Right lung (tissue), 5 donors: ENCODE results near the gene CEP131. TPM values are rescaled to one million over a fixed set of nuclear protein-coding genes. Genes with fewer than 3 reads are reported as not detected.
"Not testable (repeated sequence)": the region's sequence is repeated elsewhere in the genome, so short reads cannot be mapped to it uniquely, and the experiment has no call there.

ENCODE experiments used
- DNase-seq, 2 donors: peaks; one replicate each; pipeline ENCODE4 v3.0.0-alpha.2; 2013
- polyA plus RNA-seq, 5 donors: library from polyadenylated mRNA; unstranded; fragments of 120-200 nt; gene quantifications; one replicate each; pipeline versions ENCODE4 v1.2.1 to v1.2.3, GENCODE V29; 2013; ENCODE audit warnings: inconsistent platforms in 1 of 5, low replicate concordance in 1 of 5; ENCODE audit not compliant: insufficient read length in 5 of 5, insufficient read depth in 1 of 5

CEP131 gene
- polyA plus RNA-seq, 5 donors = 11.4 to 24.8 (median 14.5) TPM

DNA sequence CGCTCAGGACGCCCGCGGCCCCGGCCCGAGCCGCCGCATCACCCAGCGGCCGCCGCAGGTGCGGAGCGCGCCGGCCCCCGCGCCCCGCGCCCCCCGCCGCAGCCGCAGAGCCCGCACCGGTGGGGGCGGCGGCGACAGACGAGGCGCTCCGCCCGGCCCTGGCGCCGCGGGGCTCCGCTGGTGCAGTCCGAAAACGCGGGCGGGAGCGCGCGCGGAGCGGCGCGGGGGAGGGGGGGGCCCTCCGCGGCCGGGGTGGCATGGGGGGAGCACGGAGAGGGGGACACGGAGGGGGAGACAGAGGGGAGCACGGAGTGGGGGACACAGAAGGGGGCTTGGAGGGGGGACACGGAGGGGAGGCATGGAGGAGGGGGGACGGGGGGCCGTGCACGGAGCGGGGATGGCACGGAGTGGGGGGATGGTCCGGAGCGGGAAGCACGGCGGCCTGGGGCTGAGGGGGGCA lies 56.7 kb downstream of the CEP131 start, which contains the start of gene AATK:
Gene AATK (minus strand): TSS at position 189 of the 460 bp plus-strand sequence. CDS start 229 bp downstream, outside the sequence.
- no peak for DNase-seq

DNA sequence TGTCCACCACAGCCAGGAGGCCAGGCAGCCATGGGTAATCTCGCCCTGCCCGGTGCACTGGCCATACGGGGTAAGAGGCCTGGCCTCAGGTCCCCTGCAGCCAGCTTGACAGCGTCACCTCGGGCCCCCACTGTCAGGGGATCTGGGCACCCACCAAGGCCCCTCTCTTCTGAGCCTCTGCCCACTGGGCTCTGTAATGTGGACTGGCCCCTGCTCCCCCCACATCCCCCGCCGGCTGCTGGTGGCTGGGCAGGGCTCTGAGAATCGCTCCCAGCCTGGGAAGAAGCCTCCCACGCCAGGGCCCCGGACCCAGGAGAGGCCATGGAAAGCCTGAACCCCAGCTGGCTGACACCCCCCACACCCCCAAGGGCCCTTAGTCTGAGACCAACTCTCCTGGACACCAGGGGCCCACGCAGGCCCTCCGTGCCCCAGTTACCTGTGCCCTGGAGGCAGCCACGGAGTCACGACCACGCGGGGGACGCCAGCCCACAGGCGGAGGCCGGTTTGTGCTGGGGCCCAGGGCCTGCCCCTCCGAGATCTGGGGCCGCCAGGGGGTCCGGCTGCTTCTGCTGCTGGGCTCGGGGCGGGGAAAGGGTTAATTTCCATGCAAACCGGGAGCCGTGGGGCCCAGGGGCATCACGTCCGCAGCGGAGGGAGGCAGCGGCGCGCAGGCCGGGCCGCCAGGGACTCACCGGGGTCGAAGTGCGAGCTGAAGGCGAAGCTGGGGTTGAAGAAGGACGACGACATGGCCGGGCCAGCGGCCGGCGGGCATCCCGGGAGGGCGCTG lies 57.3 kb downstream of the CEP131 start, which contains the start of gene PVALEF:
Gene PVALEF (plus strand): TSS at position 262 of the 787 bp plus-strand sequence. CDS start 15,720 bp downstream, outside the sequence.
- DNase-seq = no peak

DNA sequence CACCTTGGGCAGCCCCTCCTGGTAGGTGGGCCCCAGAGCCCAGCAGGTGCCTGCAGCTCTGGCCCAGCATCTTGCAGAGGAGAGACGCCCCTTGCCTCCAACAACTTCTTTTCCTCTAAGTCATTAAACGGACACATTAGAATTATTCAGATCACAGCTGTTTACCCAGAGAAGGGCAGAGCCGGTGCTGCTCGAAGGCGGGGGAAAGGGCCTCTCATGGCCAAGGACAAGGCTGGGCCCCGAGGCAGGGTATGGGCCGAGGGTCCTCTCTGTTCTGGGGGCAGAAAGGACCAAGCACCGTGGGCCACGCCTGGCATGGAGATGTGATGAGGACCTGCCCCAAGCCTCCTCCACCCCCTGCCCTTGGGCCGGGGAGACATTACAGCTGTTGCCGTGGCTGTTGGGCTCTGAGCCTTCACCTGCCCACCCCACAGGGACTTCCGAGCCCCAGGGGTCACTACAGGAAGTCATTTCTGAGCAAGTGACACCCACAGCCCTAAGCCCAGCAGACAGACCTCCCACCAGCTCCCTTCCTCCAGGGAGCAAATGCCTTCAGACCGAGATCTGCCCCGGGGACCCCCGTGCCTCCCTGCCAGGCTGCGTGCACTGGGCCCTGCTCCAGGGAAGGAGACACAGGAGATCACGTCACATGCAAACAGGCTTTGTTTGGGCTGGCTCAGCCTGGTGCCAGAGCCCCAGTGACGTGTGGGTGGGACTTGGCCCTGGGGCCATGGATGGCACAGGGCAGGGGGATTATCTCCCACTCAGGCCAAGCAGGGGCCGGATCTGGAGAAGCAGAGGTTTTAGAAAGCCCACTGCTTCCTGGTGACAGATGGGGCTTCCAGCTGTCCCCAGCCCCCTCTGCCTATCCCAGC lies 58.2 kb downstream of the CEP131 start:
- DNase-seq = no peak

GRCh38 chr17:81163703-81164370 lies 58.9 kb downstream of the CEP131 start:
- no peak for DNase-seq

- DNase-seq = no peak
These were observed 59.6 kb downstream of the CEP131 start for GRCh38 chr17:81163051-81163695.

- no peak for DNase-seq
These were observed 60.3 kb downstream of the CEP131 start for GRCh38 chr17:81162491-81162890.

GRCh38 chr17:81161972-81162371 lies 60.8 kb downstream of the CEP131 start:
- no peak for DNase-seq

GRCh38 chr17:81161536-81161935 lies 61.2 kb downstream of the CEP131 start:
- no peak for DNase-seq

- no peak for DNase-seq
These were observed 61.9 kb downstream of the CEP131 start for GRCh38 chr17:81160747-81161453.

DNA sequence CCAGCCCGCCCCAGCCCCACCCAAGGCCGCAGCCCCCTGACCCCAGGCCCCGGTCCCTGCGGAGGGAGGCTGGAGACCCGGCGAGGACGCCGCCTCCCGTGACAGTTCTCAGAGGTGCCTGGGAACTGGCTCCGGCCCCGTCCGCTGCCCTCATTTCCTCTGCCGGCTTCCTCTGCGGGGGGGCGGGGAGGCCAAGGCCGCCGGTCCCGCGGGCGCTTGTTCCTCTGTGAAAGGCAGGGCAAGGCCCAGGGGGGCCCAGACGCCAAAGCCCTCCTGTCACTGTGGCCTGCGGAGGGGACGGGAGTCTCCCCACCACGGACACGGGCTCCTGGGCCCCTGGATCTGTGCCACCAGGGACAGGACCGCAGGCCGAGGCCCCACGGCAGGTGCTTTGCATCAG lies 62.5 kb downstream of the CEP131 start:
- DNase-seq = no peak

DNA sequence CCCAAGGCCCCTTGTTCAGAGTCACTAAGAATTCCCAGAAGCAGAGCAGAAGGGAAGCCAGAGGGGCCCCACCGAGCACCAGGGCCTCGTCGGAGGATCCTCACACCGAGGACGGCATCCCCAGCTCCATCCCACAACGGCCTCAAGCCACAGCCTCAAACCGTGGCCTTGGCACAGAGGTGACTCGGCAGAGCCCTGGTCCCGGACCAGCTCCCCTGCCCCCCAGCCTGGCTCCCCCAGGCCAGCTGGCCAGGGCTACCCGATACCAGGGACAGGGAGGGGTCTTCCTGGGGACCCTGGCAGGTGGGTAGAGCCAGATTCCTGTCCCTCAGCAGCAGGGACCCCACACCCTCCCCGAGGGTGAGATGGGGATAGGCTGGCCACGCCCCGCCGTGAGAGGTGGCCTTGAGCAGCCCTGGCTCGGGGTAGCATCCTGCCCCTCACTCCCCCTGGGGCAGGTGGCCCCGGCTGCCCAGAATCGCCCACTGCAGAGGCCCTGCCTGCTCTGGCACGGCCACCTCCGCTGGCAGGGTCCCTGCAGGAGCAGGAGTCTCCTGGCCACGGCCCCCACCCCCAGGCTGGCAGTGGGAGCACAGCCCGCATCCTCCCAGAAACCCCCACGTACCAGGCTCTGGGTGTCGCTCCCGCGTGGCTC lies 63.0 kb downstream of the CEP131 start:
- DNase-seq = no peak

GRCh38 chr17:81158688-81159590 lies 63.8 kb downstream of the CEP131 start:
- DNase-seq = no peak

DNA sequence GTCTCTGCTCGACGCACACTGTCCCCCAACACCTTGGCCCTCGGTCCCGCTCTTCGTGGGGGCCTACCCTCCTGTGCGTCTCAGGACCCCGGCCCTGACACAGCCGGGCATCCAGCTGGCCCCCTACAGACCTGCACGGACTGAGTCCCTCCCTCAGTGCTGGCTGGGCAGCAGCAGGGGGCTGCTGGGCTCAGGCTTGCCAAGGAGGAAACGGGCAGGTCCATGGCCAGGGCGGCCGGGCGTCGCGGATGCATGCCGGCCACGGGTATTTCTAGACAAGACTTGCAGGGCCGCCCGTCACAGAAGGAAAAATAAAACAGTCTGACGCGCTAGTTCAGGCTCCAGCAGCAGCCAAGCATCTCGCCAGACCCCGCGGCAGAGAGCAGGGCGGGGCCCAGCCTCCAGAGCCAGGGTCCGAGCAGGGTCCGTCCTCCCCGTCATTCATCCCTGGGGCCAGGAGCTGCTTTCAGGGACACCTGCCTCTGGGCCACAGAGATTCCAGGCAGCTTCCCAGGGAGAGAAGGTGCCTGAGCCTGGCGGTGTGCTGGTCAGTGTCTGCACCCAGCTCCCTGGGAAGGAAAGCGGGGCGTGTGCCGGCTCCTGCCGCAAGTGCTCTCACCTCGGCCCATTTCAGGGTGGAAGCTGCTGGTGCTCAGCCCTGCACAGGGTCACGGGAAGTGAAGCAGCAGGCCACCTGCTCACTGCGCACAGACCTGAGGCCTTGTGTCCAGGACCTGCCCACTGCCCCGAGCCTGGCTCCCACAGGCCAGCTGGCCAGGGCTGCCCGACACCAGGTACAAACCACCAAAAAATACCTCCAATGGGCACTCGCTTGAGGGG lies 64.7 kb downstream of the CEP131 start:
- DNase-seq = no peak

- no peak for DNase-seq
These were observed 65.6 kb downstream of the CEP131 start for GRCh38 chr17:81156866-81157805.

GRCh38 chr17:81154961-81155360 lies 67.8 kb downstream of the CEP131 start:
- DNase-seq = no peak

DNA sequence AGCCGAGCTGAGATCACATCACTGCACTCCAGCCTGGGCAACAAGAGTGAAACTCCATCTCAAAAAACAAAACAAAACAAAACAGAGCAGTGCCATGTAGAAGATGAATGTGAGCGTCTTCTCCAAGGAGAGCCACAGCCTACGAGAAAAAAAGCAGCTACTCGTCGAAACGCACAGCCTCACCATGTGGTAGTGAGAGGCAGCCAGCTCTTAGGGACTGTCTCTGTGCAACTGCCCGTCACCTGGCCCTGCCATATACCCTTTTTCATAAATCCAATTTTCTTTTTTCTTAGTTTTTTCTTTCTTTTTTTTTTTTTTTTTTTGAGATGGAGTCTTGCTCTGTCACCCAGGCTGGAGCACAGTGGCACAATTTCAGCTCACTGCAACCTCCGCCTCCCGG lies 68.7 kb downstream of the CEP131 start:
- not testable (repeated sequence) for DNase-seq

DNA sequence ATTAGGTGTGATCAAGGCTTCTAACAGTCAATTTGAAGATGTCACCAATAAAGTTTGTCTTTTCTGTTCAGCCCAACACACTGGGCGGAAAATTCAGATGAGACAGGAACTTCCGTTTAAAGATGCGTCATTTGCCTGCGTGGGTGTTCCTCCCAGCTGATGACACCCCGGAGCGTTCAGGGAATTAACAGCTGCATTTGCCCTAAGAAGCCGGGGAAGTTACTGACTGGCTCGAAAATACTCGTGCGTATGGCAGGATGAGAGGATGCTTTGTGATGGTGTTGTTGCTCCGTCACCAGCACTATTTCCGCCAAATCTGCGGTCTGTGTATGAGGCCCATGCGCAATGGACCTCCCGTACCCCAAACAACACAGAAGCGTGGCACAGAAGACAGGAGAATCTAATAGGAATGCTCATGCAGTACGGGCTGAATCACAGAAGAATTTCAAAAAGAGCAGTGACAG lies 69.4 kb downstream of the CEP131 start:
- no peak for DNase-seq
